ENCODE data around the gene RPA1.

DNA sequence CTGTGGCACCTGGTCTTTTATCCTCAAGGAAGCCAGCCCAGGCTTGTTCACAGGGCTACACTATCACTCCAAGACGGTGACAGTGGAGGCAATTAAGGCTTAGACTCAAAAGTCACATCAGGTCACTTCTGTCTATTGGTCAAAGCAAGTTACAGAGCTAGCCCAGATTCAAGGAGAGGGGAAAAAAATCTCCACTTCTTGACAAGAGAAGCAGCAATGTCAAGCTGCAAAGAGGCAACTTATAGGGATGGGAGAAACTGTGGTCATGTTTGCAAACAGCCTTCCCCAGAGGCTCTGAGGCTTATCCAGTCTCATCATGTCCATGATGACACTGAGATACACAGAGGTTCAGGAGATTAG is 36.4 kb upstream of the RPA1 start:
- TF ChIP-seq, protein P1, sequence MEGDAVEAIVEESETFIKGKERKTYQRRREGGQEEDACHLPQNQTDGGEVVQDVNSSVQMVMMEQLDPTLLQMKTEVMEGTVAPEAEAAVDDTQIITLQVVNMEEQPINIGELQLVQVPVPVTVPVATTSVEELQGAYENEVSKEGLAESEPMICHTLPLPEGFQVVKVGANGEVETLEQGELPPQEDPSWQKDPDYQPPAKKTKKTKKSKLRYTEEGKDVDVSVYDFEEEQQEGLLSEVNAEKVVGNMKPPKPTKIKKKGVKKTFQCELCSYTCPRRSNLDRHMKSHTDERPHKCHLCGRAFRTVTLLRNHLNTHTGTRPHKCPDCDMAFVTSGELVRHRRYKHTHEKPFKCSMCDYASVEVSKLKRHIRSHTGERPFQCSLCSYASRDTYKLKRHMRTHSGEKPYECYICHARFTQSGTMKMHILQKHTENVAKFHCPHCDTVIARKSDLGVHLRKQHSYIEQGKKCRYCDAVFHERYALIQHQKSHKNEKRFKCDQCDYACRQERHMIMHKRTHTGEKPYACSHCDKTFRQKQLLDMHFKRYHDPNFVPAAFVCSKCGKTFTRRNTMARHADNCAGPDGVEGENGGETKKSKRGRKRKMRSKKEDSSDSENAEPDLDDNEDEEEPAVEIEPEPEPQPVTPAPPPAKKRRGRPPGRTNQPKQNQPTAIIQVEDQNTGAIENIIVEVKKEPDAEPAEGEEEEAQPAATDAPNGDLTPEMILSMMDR (conservative IDR thresholded peaks at IDR 0.05; ENCODE audit: low read depth, low read length), result no peak
- TF ChIP-seq EZH2 (IDR thresholded peaks at IDR 0.05; ENCODE audit: borderline replicate concordance, low read depth, low read length, poor library complexity, severe bottlenecking), result no peak
